ENCODE data around the gene TRPM2. TPM values are rescaled to one million over a fixed set of nuclear protein-coding genes. Genes with fewer than 3 reads are reported as not detected.

The TRPM2 gene
- total RNA-seq, 2 donors from 2014 or later, result 1.6 to 2.7 TPM

GRCh38 chr21:44489962-44490361 is 136.5 kb downstream of the TRPM2 start:
- no peaks in the 10 kb centered on the region for H3K9me3 ChIP-seq
- no peak overlapping the region for H3K4me3 ChIP-seq
- no peak overlapping the region for H3K27ac ChIP-seq
- DNase-seq (ENCODE audit: low spot score), result no peak
- H3K36me3 ChIP-seq, result no peaks in the 10 kb centered on the region
- no peaks in the 10 kb centered on the region for H3K4me1 ChIP-seq (replicated peaks)
- TF ChIP-seq CTCF (IDR thresholded peaks at IDR 0.05) (no peak), POLR2A (IDR thresholded peaks at IDR 0.05) (no peak), POLR2AphosphoS5 (IDR thresholded peaks at IDR 0.05) (no peak)
- 29% methylated on average over 7 of the region's 7 CpGs for WGBS
- intact Hi-C loops (cut with DNase I), result no loop called here
- no peaks in the 10 kb centered on the region for H3K27me3 ChIP-seq (replicated peaks; ENCODE audit: insufficient read depth)

GRCh38 chr21:44490405-44490804 is 137.0 kb downstream of the TRPM2 start:
- intact Hi-C loops (cut with DNase I), result no loop called here
- 97% methylated on average over 19 of the region's 19 CpGs for WGBS
- TF ChIP-seq POLR2AphosphoS5 (IDR thresholded peaks at IDR 0.05), result no peak
- TF ChIP-seq CTCF (IDR thresholded peaks at IDR 0.05), result no peak
- no peak for TF ChIP-seq POLR2A (IDR thresholded peaks at IDR 0.05)

GRCh38 chr21:44490816-44491215 is 137.4 kb downstream of the TRPM2 start:
- H3K27me3 ChIP-seq (replicated peaks; ENCODE audit: insufficient read depth), result peaks cover 3% of the 10 kb centered on the region
- no peak for DNase-seq (ENCODE audit: low spot score)
- intact Hi-C loops (cut with DNase I), result no loop called here
- TF ChIP-seq POLR2A (IDR thresholded peaks at IDR 0.05) (no peak), POLR2AphosphoS5 (IDR thresholded peaks at IDR 0.05) (no peak), CTCF (IDR thresholded peaks at IDR 0.05) (no peak)
- no peak overlapping the region for H3K27ac ChIP-seq
- no peaks in the 10 kb centered on the region for H3K9me3 ChIP-seq
- H3K4me1 ChIP-seq (replicated peaks), result no peaks in the 10 kb centered on the region
- 78% methylated on average over 9 of the region's 9 CpGs for WGBS
- H3K4me3 ChIP-seq, result no peak overlapping the region
- H3K36me3 ChIP-seq, result no peaks in the 10 kb centered on the region

More at GRCh38 chr21:44490405-44490804, 137.0 kb downstream of the TRPM2 start:
- Histone ChIP-seq H3K4me1 (replicated peaks) (no peaks in the 10 kb centered on the region), H3K9me3 (no peaks in the 10 kb centered on the region), H3K27me3 (replicated peaks; ENCODE audit: insufficient read depth) (no peaks in the 10 kb centered on the region), H3K27ac (no peak overlapping the region), H3K36me3 (no peaks in the 10 kb centered on the region), H3K4me3 (no peak overlapping the region)
- no peak for DNase-seq (ENCODE audit: low spot score)

Small RNA genes within 50 kb of the gene (small RNA-seq; reads per million reads assigned to genes)
- gene RF00285, result 0 reads per million in 2 donors

Other genes starting within 250 kb of the TRPM2 start
- 10 to 100 TPM; 10.7 to 14.9 TPM for gene PWP2, start 246.2 kb upstream of the TRPM2 start, total RNA-seq
- gene GATD3, start 219.9 kb upstream of the TRPM2 start, total RNA-seq, result 10 to 100 TPM in 1 of 2 donors, 1 to 10 TPM in 1; 4.7 to 45.7 TPM
- gene ICOSLG, start 112.7 kb upstream of the TRPM2 start, total RNA-seq, result 1 to 10 TPM; 3.4 to 3.7 TPM
- not detected for gene DNMT3L, start 91.7 kb upstream of the TRPM2 start, total RNA-seq
- not detected for gene AIRE, start 67.7 kb upstream of the TRPM2 start, total RNA-seq
- gene PFKL, start 53.6 kb upstream of the TRPM2 start, total RNA-seq, result 100 to 1,000 TPM in 1 of 2 donors, 10 to 100 TPM in 1; 99.4 to 235 TPM
- 10 to 100 TPM; 62.5 to 71.3 TPM for gene CFAP410, start 14.2 kb upstream of the TRPM2 start, total RNA-seq
- 1 to 10 TPM; 1.6 to 7.1 TPM for gene LRRC3, start 101.9 kb downstream of the TRPM2 start, total RNA-seq
- gene KRTAP10-1, start 186.6 kb downstream of the TRPM2 start, total RNA-seq, result not detected
- gene KRTAP10-2, start 197.9 kb downstream of the TRPM2 start, total RNA-seq, result not detected
- not detected for gene KRTAP10-3, start 205.2 kb downstream of the TRPM2 start, total RNA-seq
- not detected for gene KRTAP10-4, start 220.1 kb downstream of the TRPM2 start, total RNA-seq
- not detected for gene KRTAP10-5, start 227.0 kb downstream of the TRPM2 start, total RNA-seq
- gene KRTAP10-6, start 238.9 kb downstream of the TRPM2 start, total RNA-seq, result not detected
- gene KRTAP10-7, start 247.0 kb downstream of the TRPM2 start, total RNA-seq, result not detected

All from prostate gland (tissue), 2 donors.